Esophagus mucosa (tissue), 1 donor: ENCODE results near the gene F2RL2. TPM values are rescaled to one million over a fixed set of nuclear protein-coding genes. Genes with fewer than 3 reads are reported as not detected.
A peak's percentile ranks its signal among the peaks of the same experiment; 100 is the strongest.

Experiments used
- ATAC-seq: fragments of 200-7000 bp; cut with Tn5 transposase; one replicate; pipeline ENCODE4 v1.9.1; 2020
- total RNA-seq: library from RNA; stranded (reverse); gene quantifications from one replicate; pipeline ENCODE4 v1.2.4, GENCODE V29; 2023
- donor health status: DM: yes; HTN: yes; CAD: no.

Gene F2RL2
- total RNA-seq, 1 donor from 2014 or later, result 0.20 TPM

DNA sequence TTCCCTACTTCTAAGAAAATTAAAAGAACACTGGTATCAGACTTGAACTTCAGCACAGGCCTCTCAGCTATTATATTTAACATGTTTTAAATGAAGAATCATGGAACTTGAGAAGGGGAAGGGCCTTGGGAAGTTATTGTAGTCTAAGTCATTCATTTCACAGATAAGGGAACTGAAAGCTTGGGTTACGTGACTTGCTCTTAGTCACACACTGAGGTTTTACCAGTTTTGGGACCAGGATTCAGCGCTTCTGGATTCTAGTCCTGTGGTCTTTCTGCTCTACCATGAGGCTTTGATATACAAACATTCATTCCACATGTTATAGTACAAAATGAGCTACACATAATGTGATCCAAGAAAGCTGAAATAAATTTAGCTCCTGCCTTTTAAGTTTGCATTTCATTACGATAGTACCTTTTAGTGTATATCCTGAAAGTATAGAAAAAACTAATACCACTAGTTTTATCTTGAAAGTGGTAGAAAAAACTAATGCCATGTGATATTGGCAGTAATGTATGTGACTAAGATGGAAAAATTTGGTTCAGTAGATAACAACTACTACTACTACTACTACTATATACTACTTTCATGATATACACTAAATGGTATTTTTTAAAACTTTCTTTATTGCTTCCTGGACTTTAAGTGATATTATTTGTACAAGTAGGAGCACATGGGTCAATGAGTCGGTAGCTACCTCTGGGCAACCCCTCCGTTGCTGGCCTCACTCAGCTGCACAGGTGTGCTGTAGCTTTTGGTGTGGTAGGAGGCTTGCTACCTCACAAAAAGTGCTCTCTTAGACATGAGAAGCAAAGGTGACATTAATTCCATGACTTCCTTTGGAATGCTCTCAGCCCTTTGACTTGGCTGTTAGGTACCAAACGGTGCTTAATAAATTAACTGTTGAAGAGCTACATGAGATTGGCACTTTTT is 40.7 kb downstream of the F2RL2 start:
- ATAC-seq, result no peak

GRCh38 chr5:76580981-76581380 is 42.2 kb downstream of the F2RL2 start:
- no peak for ATAC-seq

DNA sequence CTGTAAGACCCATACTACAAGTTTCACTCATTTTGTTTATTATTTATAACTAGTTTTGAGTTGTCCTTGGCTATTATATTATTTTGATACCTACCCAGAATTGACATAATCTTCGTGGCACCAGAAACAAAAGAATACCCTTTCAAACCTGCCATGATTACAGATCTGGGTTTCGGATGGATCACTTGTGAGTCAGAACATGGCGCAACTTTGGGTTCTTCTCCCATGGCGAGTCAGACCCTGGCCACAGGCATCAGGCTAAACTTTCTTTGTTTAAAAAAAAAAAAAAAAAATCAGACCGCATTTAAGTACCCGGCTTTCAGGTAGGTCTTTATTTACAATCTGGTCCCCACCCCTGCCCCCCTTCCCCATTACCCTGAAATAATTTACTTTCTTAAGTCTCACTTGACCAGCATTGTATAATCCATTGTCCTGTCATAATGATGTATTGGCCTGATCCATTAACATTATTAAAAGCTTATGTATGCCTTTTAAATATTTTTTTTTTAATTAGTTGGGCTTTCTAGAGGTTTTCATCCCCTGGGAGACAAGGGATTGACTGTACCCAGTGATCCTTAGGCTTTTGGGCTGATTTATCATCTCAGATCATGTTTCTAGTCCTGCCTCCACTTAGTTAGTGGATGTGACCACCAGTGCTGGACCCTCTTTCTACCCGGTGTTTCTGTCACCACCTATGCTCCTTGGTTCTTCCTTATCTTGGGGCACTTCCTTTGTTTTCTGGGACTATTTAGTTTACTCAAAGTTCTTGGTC is 43.9 kb downstream of the F2RL2 start:
- peak; percentile 36 for ATAC-seq

- ATAC-seq, result no peak
These were observed 46.2 kb downstream of the F2RL2 start for GRCh38 chr5:76576996-76577395.

DNA sequence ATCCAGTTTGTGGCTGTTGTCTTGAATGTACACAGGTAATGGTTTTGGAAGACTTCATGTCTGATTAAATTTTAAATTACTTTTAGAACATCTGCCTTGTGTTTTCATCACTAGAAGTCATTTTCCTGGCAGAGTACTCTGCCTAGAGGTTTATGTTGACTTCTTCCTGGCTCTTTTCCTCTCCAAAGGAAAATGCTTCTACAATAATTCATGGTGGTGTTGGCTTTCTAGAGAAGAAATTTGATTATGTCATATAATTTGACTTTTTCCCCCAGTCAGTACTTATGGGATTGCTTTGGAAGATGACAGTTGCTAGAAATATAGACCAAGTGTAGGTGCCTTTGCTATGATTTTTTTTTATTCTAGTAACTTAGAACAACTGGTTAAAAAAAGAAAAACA is 46.8 kb downstream of the F2RL2 start:
- no peak for ATAC-seq

DNA sequence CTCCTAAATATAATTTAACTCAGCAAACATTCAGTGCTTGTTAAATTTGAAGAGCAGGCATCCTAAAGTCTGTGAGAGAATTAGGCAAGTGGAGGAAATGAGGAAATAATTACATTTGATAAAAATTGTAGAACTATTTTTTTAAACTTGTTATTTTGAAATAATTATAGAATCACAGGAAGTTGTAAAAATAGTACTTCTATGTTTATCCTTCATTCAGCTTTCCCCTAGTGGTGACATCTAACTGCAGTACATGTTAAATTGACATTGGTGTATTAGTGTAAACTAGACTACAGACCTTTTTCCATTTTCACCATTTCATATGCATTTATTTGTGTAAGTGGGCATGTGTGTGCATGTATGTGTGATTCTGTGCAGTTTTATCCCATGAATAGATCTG is 51.6 kb downstream of the F2RL2 start:
- ATAC-seq, result no peak

DNA sequence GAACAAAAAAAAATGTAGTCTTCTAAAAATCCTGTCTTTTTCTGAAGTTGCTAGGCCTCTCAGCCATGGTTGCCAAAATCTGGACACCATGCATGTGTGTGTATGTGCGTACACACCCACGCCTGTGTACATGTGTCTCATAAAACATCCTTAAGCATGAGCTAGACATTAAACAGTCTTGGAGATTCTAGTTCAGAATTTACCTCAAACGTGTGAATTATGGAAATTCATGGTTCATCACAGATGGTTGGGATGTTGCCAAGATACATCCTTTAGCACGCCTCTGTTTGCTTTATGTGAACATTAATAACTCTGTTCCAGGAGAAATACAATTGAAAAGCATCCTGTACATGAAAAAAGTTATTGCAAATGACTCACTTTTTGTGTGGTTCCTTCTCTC is 53.0 kb downstream of the F2RL2 start:
- ATAC-seq, result no peak

Other genes with a start within 250 kb of the F2RL2 start
- 4.2 TPM for gene IQGAP2, start 220.1 kb downstream of the F2RL2 start, total RNA-seq
- 2.3 TPM for gene F2R, start 92.7 kb upstream of the F2RL2 start, total RNA-seq
- gene F2RL1, start 195.6 kb upstream of the F2RL2 start, total RNA-seq, result 12.0 TPM
- 0.40 TPM for gene S100Z, start 226.6 kb upstream of the F2RL2 start, total RNA-seq